ENCODE data around the gene DNAJB11. TPM values are rescaled to one million over a fixed set of nuclear protein-coding genes. Genes with fewer than 3 reads are reported as not detected.

The DNAJB11 gene
- total and polyA plus RNA-seq, 2 experiments from 2014 or later = 47.4 to 144 TPM

DNA sequence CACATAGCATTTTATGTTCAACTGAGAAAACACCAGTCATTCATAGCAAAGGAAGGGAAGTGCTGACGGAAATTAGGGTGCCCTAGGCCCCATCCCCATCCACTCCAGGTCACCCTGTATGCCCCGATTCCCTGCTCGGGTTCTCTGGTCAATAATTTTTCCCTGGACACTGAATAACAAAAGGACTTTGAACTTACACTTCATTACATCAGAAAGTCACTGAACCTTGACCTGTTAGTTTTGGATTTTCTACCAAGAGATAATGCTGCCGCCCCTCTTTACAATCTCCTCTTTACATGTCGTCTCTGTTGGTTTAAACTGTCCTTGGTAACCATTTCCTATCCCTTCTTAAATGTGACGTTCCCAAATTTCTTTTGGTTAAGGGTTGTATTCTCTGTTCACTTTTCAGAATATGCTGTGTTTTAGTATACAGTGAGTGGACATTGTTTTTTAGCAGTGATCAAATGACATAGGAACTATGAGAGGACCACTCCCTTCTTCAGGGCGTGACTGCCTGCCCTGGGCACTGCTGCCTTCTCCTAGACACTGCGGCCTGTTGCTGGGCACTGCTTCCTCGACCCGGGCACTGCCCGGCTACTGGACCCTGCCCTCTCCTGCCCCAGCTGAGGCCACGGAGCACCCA lies 28.7 kb downstream of the DNAJB11 start:
- TF ChIP-seq, protein P1, sequence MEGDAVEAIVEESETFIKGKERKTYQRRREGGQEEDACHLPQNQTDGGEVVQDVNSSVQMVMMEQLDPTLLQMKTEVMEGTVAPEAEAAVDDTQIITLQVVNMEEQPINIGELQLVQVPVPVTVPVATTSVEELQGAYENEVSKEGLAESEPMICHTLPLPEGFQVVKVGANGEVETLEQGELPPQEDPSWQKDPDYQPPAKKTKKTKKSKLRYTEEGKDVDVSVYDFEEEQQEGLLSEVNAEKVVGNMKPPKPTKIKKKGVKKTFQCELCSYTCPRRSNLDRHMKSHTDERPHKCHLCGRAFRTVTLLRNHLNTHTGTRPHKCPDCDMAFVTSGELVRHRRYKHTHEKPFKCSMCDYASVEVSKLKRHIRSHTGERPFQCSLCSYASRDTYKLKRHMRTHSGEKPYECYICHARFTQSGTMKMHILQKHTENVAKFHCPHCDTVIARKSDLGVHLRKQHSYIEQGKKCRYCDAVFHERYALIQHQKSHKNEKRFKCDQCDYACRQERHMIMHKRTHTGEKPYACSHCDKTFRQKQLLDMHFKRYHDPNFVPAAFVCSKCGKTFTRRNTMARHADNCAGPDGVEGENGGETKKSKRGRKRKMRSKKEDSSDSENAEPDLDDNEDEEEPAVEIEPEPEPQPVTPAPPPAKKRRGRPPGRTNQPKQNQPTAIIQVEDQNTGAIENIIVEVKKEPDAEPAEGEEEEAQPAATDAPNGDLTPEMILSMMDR (IDR thresholded peaks at IDR 0.05; ENCODE audit: low read depth, low read length) = no peak
- Histone ChIP-seq H3K36me3 (no peaks in the 10 kb centered on the region), H3K4me1 (ENCODE audit: low read depth) (no peaks in the 10 kb centered on the region), H3K27ac (no peak overlapping the region), H3K9me3 (ENCODE audit: low read depth) (no peaks in the 10 kb centered on the region), H3K27me3 (peaks cover 4% of the 10 kb centered on the region), H3K4me3 (no peak overlapping the region)
- no peak for DNase-seq (ENCODE audit: low read depth in 1 of 2, low spot score in 1 of 2)

DNA sequence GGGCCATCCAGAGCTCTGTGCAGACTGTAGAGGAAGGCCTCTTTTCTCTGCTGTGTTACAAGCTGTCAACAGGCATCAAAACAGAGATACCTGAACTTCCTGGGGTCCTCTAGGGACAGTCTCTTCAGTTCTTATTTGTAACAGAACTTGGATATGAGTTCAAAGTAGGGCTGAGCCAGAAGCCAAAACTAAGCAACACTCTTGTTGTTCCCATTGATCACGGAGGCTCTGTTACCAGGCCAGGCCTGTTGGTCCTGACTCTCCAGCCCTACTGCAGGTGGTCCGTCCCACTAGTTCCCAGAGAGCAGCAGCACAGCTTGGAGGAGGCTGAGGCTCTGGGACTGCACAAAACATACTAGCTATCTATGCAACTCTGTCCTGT lies 29.3 kb downstream of the DNAJB11 start:
- Histone ChIP-seq H3K36me3 (no peaks in the 10 kb centered on the region), H3K9me3 (ENCODE audit: low read depth) (no peaks in the 10 kb centered on the region), H3K27me3 (peaks cover 4% of the 10 kb centered on the region), H3K4me3 (no peak overlapping the region), H3K27ac (no peak overlapping the region), H3K4me1 (ENCODE audit: low read depth) (no peaks in the 10 kb centered on the region)
- no peak for DNase-seq (ENCODE audit: low read depth in 1 of 2, low spot score in 1 of 2)
- TF ChIP-seq, protein P1 (IDR thresholded peaks at IDR 0.05; ENCODE audit: low read depth, low read length) = no peak

DNA sequence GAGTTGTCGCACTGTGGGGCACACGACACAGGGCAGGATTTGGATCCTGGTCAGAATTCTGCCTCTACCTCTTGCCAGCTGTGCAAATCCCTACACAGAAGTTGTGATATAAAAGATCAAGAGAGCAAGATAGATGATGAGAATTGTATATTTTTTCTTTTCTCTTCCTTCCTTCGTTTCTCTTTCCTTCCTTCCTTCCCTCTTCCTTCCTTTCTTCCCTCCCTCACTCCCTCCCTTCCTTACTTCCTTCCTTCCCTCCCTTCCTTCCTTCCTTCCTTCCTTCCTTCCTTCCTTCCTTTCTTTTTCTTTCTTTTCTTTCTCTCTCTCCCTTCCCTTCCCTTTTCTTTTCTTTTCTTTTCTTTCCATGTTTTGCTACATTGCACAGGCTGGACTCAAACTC lies 30.4 kb downstream of the DNAJB11 start:
- H3K36me3 ChIP-seq = no peaks in the 10 kb centered on the region
- no peak overlapping the region for H3K4me3 ChIP-seq

DNA sequence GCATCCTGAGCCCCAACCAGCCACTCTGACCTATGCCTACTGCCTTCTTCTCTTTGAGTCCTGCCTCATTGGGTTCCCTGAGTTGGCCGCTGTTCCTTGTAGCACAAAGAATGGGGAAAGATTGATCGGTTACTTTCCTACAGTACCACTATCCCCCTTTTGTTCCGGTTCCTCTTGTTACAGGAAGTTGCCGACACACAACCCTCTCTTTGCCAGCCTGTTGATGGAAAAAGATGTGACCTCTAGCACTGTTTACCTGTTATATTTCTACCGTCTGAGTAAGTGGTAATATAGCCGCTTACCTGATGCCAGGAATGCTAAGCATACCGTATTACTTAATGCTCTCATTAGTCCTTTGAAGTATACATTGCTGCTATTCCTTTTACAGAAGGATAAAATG lies 32.6 kb downstream of the DNAJB11 start:
- TF ChIP-seq, protein P1 (IDR thresholded peaks at IDR 0.05; ENCODE audit: low read depth, low read length) = no peak
- H3K36me3 ChIP-seq = no peaks in the 10 kb centered on the region
- no peak overlapping the region for H3K4me3 ChIP-seq
- H3K27me3 ChIP-seq = peaks cover 4% of the 10 kb centered on the region
- H3K27ac ChIP-seq = no peak overlapping the region
- no peaks in the 10 kb centered on the region for H3K4me1 ChIP-seq (ENCODE audit: low read depth)
- no peak for DNase-seq (ENCODE audit: low read depth in 1 of 2, low spot score in 1 of 2)
- no peaks in the 10 kb centered on the region for H3K9me3 ChIP-seq (ENCODE audit: low read depth)

More for the DNA sequence above, 30.4 kb downstream of the DNAJB11 start:
- Histone ChIP-seq H3K9me3 (ENCODE audit: low read depth) (no peaks in the 10 kb centered on the region), H3K4me1 (ENCODE audit: low read depth) (no peaks in the 10 kb centered on the region), H3K27me3 (peaks cover 4% of the 10 kb centered on the region), H3K27ac (no peak overlapping the region)
- TF ChIP-seq, protein P1 (IDR thresholded peaks at IDR 0.05; ENCODE audit: low read depth, low read length) = no peak
- DNase-seq (ENCODE audit: low read depth in 1 of 2, low spot score in 1 of 2) = no peak

DNA sequence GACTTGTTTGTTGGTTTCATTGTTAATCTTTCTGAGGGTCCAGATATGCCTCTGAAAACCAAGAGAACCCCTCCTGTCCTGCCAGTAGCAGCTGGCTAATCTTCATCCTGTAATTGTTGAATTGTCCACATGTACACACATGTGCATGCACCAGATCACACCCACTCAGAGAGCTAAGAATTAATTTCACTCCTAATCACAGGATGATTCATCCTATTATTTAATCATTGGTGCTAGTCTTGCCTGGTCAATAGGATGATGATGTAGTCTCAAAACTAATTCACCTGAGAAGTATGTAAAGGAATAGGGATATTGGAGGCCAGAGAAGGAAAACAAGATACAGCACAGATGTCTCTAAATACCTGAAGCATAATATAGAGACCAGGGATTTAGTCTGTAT lies 34.6 kb downstream of the DNAJB11 start:
- Histone ChIP-seq H3K4me1 (ENCODE audit: low read depth) (no peaks in the 10 kb centered on the region), H3K27me3 (peaks cover 4% of the 10 kb centered on the region), H3K4me3 (no peak overlapping the region), H3K36me3 (no peaks in the 10 kb centered on the region), H3K27ac (no peak overlapping the region), H3K9me3 (ENCODE audit: low read depth) (no peaks in the 10 kb centered on the region)
- TF ChIP-seq, protein P1 (IDR thresholded peaks at IDR 0.05; ENCODE audit: low read depth, low read length) = no peak
- no peak for DNase-seq (ENCODE audit: low read depth in 1 of 2, low spot score in 1 of 2)
